Measurements from ENCODE around the gene SLC25A29.

DNA sequence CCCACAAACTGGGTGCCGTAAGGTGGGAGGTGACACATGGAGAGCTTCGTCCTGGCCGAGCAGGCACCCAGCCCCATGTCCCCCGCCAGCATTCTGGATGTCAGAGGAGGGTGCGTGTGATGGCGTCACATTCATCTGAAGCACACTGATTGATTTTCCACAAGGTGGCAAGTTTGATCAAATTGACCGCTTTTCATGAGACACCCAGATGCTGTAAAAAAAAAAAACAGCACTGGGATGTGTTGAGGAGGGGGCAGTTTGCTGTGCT is 24.2 kb downstream of the SLC25A29 start:
- TF ChIP-seq POLR2AphosphoS5 (IDR thresholded peaks at IDR 0.05; ENCODE audit: low read depth, low read length) (no peak), REST (IDR thresholded peaks at IDR 0.05; ENCODE audit: insufficient read depth in 1 of 2, low read depth in 2 of 2, low read length in 2 of 2) (no peak), TAF1 (IDR thresholded peaks at IDR 0.05; ENCODE audit: borderline replicate concordance, insufficient read depth, low read length) (no peak), SIN3A (IDR thresholded peaks at IDR 0.05; ENCODE audit: borderline replicate concordance, insufficient read depth, low read length) (no peak), FOXP2 (optimal IDR thresholded peaks at IDR 0.05; ENCODE audit: borderline replicate concordance, extremely low read depth, extremely low read length, insufficient read depth) (no peak)
